Measurements from ENCODE around the gene ETS1. TPM values are rescaled to one million over a fixed set of nuclear protein-coding genes. Genes with fewer than 3 reads are reported as not detected.

Gene ETS1
- polyA plus RNA-seq, 1 donor (not counting 4 experiments of a cell fraction or from before 2014, with no cell fraction given) = 41.0 TPM

- no peak overlapping the region for H3K9ac ChIP-seq (ENCODE audit: control insufficient read depth, extremely low read depth, insufficient read depth, low read length)
- DNase-seq (ENCODE audit: low read depth, low spot score) = no peak
- H3K4me1 ChIP-seq (ENCODE audit: control insufficient read depth, extremely low read depth, insufficient read depth, low read length) = no peaks in the 10 kb centered on the region
- no peak for TF ChIP-seq EZH2 (IDR thresholded peaks at IDR 0.05; ENCODE audit: low read length)
- TF ChIP-seq, protein P1, sequence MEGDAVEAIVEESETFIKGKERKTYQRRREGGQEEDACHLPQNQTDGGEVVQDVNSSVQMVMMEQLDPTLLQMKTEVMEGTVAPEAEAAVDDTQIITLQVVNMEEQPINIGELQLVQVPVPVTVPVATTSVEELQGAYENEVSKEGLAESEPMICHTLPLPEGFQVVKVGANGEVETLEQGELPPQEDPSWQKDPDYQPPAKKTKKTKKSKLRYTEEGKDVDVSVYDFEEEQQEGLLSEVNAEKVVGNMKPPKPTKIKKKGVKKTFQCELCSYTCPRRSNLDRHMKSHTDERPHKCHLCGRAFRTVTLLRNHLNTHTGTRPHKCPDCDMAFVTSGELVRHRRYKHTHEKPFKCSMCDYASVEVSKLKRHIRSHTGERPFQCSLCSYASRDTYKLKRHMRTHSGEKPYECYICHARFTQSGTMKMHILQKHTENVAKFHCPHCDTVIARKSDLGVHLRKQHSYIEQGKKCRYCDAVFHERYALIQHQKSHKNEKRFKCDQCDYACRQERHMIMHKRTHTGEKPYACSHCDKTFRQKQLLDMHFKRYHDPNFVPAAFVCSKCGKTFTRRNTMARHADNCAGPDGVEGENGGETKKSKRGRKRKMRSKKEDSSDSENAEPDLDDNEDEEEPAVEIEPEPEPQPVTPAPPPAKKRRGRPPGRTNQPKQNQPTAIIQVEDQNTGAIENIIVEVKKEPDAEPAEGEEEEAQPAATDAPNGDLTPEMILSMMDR (optimal IDR thresholded peaks at IDR 0.05 in 1 of 3, IDR thresholded peaks at IDR 0.05 in 1 of 3, conservative IDR thresholded peaks at IDR 0.05 in 1 of 3; ENCODE audit: extremely low read depth in 1 of 3, insufficient read depth in 2 of 3, low read length in 3 of 3) = no peak
- H3K27ac ChIP-seq (ENCODE audit: control insufficient read depth, insufficient read depth, low read length) = no peak overlapping the region
- H3K27me3 ChIP-seq (ENCODE audit: control insufficient read depth, extremely low read depth, insufficient read depth, low read length) = no peaks in the 10 kb centered on the region
- H3K4me3 ChIP-seq (ENCODE audit: control insufficient read depth in 2 of 3, extremely low read depth in 1 of 3, insufficient read depth in 2 of 3, low read depth in 1 of 3, low read length in 3 of 3) = no peak overlapping the region
- no peak for FAIRE-seq
- H3K36me3 ChIP-seq (ENCODE audit: control insufficient read depth in 2 of 2, extremely low read depth in 1 of 2, insufficient read depth in 2 of 2, low read length in 2 of 2) = no peaks in the 10 kb centered on the region
- H4K20me1 ChIP-seq (ENCODE audit: control insufficient read depth, extremely low read depth, insufficient read depth, low read length) = no peaks in the 10 kb centered on the region
- no peaks in the 10 kb centered on the region for H3K9me3 ChIP-seq (ENCODE audit: control insufficient read depth, low read depth, low read length)
- dilution Hi-C loops (cut with MboI; ENCODE audit: extremely low pct_ligation_motif_present, low sequenced_read_pairs) = no loop called here
- H3K9me1 ChIP-seq (ENCODE audit: control insufficient read depth, extremely low read depth, insufficient read depth, low read length) = no peaks in the 10 kb centered on the region
- H3K4me2 ChIP-seq (ENCODE audit: control insufficient read depth, extremely low read depth, insufficient read depth, low read depth, low read length) = no peak overlapping the region
- no peaks in the 10 kb centered on the region for H3K79me2 ChIP-seq (ENCODE audit: control insufficient read depth, insufficient read depth, low read length)
- H2AFZ ChIP-seq (ENCODE audit: control insufficient read depth, low read length) = no peak overlapping the region
Observed at GRCh38 chr11:128563942-128564641, 23.3 kb downstream of the ETS1 start.

DNA sequence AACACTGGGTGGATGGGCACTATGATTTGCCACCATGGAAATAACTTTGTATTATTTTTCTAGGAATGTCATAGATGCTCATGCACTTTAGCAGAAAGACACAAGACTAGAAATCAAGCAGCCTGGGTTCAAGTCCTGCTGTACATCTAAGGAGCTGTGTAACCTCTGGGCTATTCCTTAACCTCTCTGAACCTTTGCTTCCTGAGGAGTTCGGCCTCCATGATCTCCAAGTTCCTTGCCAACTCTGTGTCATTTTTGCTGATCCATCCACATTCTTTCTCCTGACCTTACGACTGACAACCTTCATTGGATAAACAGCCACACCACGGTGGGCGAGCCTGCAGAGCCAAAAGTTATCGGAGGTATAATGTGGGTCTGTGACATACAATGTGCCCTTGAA lies 24.1 kb downstream of the ETS1 start:
- no peaks in the 10 kb centered on the region for H3K79me2 ChIP-seq (ENCODE audit: control insufficient read depth, insufficient read depth, low read length)
- no peak overlapping the region for H3K4me2 ChIP-seq (ENCODE audit: control insufficient read depth, extremely low read depth, insufficient read depth, low read depth, low read length)
- dilution Hi-C loops (cut with MboI; ENCODE audit: extremely low pct_ligation_motif_present, low sequenced_read_pairs) = no loop called here
- no peaks in the 10 kb centered on the region for H4K20me1 ChIP-seq (ENCODE audit: control insufficient read depth, extremely low read depth, insufficient read depth, low read length)
- H3K27ac ChIP-seq (ENCODE audit: control insufficient read depth, insufficient read depth, low read length) = no peak overlapping the region
- H3K9ac ChIP-seq (ENCODE audit: control insufficient read depth, extremely low read depth, insufficient read depth, low read length) = no peak overlapping the region
- H3K4me1 ChIP-seq (ENCODE audit: control insufficient read depth, extremely low read depth, insufficient read depth, low read length) = no peaks in the 10 kb centered on the region
- FAIRE-seq = no peak
- no peaks in the 10 kb centered on the region for H3K9me1 ChIP-seq (ENCODE audit: control insufficient read depth, extremely low read depth, insufficient read depth, low read length)
- no peak for TF ChIP-seq EZH2 (IDR thresholded peaks at IDR 0.05; ENCODE audit: low read length)
- TF ChIP-seq, protein P1 (optimal IDR thresholded peaks at IDR 0.05 in 1 of 3, IDR thresholded peaks at IDR 0.05 in 1 of 3, conservative IDR thresholded peaks at IDR 0.05 in 1 of 3; ENCODE audit: extremely low read depth in 1 of 3, insufficient read depth in 2 of 3, low read length in 3 of 3) = no peak
- no peaks in the 10 kb centered on the region for H3K9me3 ChIP-seq (ENCODE audit: control insufficient read depth, low read depth, low read length)
- H3K27me3 ChIP-seq (ENCODE audit: control insufficient read depth, extremely low read depth, insufficient read depth, low read length) = no peaks in the 10 kb centered on the region
- no peak for DNase-seq (ENCODE audit: low read depth, low spot score)
- H3K4me3 ChIP-seq (ENCODE audit: control insufficient read depth in 2 of 3, extremely low read depth in 1 of 3, insufficient read depth in 2 of 3, low read depth in 1 of 3, low read length in 3 of 3) = no peak overlapping the region
- no peaks in the 10 kb centered on the region for H3K36me3 ChIP-seq (ENCODE audit: control insufficient read depth in 2 of 2, extremely low read depth in 1 of 2, insufficient read depth in 2 of 2, low read length in 2 of 2)
- H2AFZ ChIP-seq (ENCODE audit: control insufficient read depth, low read length) = no peak overlapping the region

All from keratinocyte (primary cell).